Measurements from ENCODE around the gene PDK2.

DNA sequence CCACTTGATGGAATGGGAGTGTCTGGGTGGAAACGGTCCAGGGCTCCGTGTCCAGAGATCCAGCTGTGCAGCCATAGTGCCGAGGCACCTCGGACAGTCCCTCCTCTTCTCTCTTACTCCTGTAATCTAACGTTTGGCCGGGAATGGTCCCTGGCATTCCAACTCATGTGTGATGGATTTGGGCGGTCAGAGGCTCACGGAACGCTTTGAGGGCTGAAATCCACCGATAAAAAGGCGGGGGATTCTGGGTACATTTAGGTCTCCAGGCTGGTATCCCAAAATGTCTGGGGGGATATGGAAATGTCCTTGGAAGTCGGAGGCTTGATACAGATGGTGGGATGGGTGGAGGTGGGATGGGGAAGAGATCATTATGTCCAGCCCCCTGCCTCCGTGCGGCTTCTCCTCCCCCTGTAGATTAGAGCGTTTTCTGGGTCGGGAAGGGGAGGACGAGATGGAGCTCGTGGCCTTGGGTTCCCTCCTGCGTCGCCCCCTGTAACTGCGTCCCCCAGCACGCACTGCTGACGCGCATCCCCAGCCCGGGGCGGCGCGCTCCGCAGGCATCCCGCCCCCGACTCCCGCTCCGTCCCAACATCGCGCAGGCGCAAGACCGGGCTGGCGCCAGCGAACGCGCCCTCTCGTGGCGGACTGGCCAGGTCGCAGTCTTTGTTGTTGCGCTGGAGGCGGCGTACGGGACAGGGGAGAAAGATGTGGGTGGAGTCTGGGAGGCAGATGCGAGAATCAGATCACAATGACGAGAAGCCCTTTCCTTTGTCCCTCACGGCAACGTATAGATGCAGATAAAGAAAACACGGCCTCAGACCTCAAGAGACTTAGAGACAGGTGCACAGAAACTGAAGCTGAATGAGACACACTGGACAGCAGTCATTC, 66.1 kb downstream of the PDK2 start:
- peak; percentile 82 for TF ChIP-seq IKZF1 (conservative IDR thresholded peaks at IDR 0.05)
- TF ChIP-seq, protein P1, sequence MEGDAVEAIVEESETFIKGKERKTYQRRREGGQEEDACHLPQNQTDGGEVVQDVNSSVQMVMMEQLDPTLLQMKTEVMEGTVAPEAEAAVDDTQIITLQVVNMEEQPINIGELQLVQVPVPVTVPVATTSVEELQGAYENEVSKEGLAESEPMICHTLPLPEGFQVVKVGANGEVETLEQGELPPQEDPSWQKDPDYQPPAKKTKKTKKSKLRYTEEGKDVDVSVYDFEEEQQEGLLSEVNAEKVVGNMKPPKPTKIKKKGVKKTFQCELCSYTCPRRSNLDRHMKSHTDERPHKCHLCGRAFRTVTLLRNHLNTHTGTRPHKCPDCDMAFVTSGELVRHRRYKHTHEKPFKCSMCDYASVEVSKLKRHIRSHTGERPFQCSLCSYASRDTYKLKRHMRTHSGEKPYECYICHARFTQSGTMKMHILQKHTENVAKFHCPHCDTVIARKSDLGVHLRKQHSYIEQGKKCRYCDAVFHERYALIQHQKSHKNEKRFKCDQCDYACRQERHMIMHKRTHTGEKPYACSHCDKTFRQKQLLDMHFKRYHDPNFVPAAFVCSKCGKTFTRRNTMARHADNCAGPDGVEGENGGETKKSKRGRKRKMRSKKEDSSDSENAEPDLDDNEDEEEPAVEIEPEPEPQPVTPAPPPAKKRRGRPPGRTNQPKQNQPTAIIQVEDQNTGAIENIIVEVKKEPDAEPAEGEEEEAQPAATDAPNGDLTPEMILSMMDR (IDR thresholded peaks at IDR 0.05 in 2 of 3, conservative IDR thresholded peaks at IDR 0.05 in 1 of 3; ENCODE audit: control insufficient read depth in 2 of 3, extremely low read depth in 1 of 3, insufficient read depth in 1 of 3, low read depth in 3 of 3, low read length in 3 of 3) = peak; percentile 93 to 98 (median 97)
- TF ChIP-seq RAD21 (IDR thresholded peaks at IDR 0.05; ENCODE audit: insufficient read depth, low read depth, low read length) = peak; percentile 71
- TF ChIP-seq, protein P2, sequence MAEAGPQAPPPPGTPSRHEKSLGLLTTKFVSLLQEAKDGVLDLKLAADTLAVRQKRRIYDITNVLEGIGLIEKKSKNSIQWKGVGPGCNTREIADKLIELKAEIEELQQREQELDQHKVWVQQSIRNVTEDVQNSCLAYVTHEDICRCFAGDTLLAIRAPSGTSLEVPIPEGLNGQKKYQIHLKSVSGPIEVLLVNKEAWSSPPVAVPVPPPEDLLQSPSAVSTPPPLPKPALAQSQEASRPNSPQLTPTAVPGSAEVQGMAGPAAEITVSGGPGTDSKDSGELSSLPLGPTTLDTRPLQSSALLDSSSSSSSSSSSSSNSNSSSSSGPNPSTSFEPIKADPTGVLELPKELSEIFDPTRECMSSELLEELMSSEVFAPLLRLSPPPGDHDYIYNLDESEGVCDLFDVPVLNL (IDR thresholded peaks at IDR 0.05; ENCODE audit: low read depth, low read length) = 0 out of 2 replicates have a peak, but pooled peaks have one; percentile 19
- no peak for TF ChIP-seq CBFB (IDR thresholded peaks at IDR 0.05; ENCODE audit: low read depth)
- TF ChIP-seq EZH2 (IDR thresholded peaks at IDR 0.05; ENCODE audit: borderline replicate concordance, control insufficient read depth, low read depth, low read length) = no peak
- peak; percentile 40; the same call in 1 of the 2 replicates for TF ChIP-seq TAF1 (IDR thresholded peaks at IDR 0.05; ENCODE audit: borderline replicate concordance, low read depth, low read length)
- TF ChIP-seq, protein P3, sequence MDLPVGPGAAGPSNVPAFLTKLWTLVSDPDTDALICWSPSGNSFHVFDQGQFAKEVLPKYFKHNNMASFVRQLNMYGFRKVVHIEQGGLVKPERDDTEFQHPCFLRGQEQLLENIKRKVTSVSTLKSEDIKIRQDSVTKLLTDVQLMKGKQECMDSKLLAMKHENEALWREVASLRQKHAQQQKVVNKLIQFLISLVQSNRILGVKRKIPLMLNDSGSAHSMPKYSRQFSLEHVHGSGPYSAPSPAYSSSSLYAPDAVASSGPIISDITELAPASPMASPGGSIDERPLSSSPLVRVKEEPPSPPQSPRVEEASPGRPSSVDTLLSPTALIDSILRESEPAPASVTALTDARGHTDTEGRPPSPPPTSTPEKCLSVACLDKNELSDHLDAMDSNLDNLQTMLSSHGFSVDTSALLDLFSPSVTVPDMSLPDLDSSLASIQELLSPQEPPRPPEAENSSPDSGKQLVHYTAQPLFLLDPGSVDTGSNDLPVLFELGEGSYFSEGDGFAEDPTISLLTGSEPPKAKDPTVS (IDR thresholded peaks at IDR 0.05; ENCODE audit: low read depth, low read length) = peak; percentile 33; the same call in 1 of the 2 replicates
- 0 out of 2 replicates have a peak, but pooled peaks have one; percentile 28 for TF ChIP-seq POLR2AphosphoS5 (IDR thresholded peaks at IDR 0.05; ENCODE audit: low read length)
- peak; percentile 83 for TF ChIP-seq POLR2A (IDR thresholded peaks at IDR 0.05; ENCODE audit: low read depth, low read length)
- TF ChIP-seq, protein P4, sequence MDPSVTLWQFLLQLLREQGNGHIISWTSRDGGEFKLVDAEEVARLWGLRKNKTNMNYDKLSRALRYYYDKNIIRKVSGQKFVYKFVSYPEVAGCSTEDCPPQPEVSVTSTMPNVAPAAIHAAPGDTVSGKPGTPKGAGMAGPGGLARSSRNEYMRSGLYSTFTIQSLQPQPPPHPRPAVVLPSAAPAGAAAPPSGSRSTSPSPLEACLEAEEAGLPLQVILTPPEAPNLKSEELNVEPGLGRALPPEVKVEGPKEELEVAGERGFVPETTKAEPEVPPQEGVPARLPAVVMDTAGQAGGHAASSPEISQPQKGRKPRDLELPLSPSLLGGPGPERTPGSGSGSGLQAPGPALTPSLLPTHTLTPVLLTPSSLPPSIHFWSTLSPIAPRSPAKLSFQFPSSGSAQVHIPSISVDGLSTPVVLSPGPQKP (IDR thresholded peaks at IDR 0.05; ENCODE audit: low read depth, low read length) = 0 out of 2 replicates have a peak, but pooled peaks have one; percentile 28
- TF ChIP-seq TCF12 (IDR thresholded peaks at IDR 0.05; ENCODE audit: low read depth, low read length) = 0 out of 2 replicates have a peak, but pooled peaks have one; percentile 17
- TF ChIP-seq FOXM1 (IDR thresholded peaks at IDR 0.05; ENCODE audit: low read depth, low read length) = no peak
- TF ChIP-seq SMARCA5 (IDR thresholded peaks at IDR 0.05) = peak; percentile 74; the same call in 1 of the 2 replicates
